MM.1S (cell line): ENCODE results near the gene TTC34.

Source experiments
- CTCF ChIP-seq: fragments of 300-600 bp; sonication (generic); IDR thresholded peaks from 2 replicates; pipeline ENCODE4 v1.5.1; 2016; ENCODE audit warnings: antibody characterized with exemption, low read length, mixed read lengths
- EZH2phosphoT487 ChIP-seq: fragments of 300-600 bp; sonication (generic); IDR thresholded peaks from 2 replicates; pipeline ENCODE4 v1.6.1; 2018; ENCODE audit warnings: antibody characterized with exemption, low read length

GRCh38 chr1:2787163-2787911, 14.2 kb downstream of the TTC34 start:
- no peak for TF ChIP-seq EZH2phosphoT487
- no peak for TF ChIP-seq CTCF
